GM12878 (cell line): Measurements from ENCODE around the gene EXOC3L1. TPM values are rescaled to one million over a fixed set of nuclear protein-coding genes. Genes with fewer than 3 reads are reported as not detected.

ENCODE experiments used
- ATF3 ChIP-seq: IDR thresholded peaks from 2 replicates; pipeline ENCODE4 v1.6.1; 2011; ENCODE audit warnings: low read depth, mild to moderate bottlenecking, low read length, moderate library complexity, borderline replicate concordance; ENCODE audit errors: extremely low read depth
- BACH1 ChIP-seq: fragments of 450-650 bp; IDR thresholded peaks from 2 replicates; pipeline ENCODE4 v1.6.1; 2017; ENCODE audit warnings: mild to moderate bottlenecking, borderline replicate concordance
- BMI1 ChIP-seq: fragments of 450-650 bp; IDR thresholded peaks from 2 replicates; pipeline ENCODE4 v1.6.1; 2016; ENCODE audit warnings: mild to moderate bottlenecking, moderate library complexity, borderline replicate concordance
- CBX3 ChIP-seq: fragments of 200-600 bp; sonication (generic); IDR thresholded peaks from 2 replicates; pipeline ENCODE4 v1.6.1; 2016; ENCODE audit warnings: low read depth, borderline replicate concordance
- FOS ChIP-seq: IDR thresholded peaks from 3 replicates; pipeline ENCODE4 v1.6.1; 2011; ENCODE audit warnings: borderline replicate concordance; ENCODE audit not compliant: insufficient read length; ENCODE audit errors: extremely low read depth
- FOXM1 ChIP-seq: IDR thresholded peaks from 2 replicates; pipeline ENCODE4 v1.6.1; 2012; ENCODE audit warnings: low read depth, mild to moderate bottlenecking, inconsistent platforms, low read length, moderate library complexity
- HCFC1 ChIP-seq: fragments of 150-350 bp; IDR thresholded peaks from 2 replicates; pipeline ENCODE4 v1.6.1; 2014; ENCODE audit warnings: low read length
- HDGF ChIP-seq: fragments of 450-650 bp; IDR thresholded peaks from 2 replicates; pipeline ENCODE4 v1.6.1; 2016; ENCODE audit warnings: antibody characterized with exemption
- IKZF1 ChIP-seq: fragments of 450-650 bp; conservative IDR thresholded peaks from 2 replicates; pipeline ENCODE4 v1.6.1; 2017; ENCODE audit warnings: antibody characterized with exemption, mild to moderate bottlenecking
- IRF3 ChIP-seq: fragments of 450-650 bp; IDR thresholded peaks from 2 replicates; pipeline ENCODE4 v1.6.1; 2014; ENCODE audit warnings: mild to moderate bottlenecking
- LARP7 ChIP-seq: fragments of 450-650 bp; IDR thresholded peaks from 2 replicates; pipeline ENCODE4 v1.6.1; 2017; ENCODE audit warnings: mild to moderate bottlenecking
- NFYB ChIP-seq: IDR thresholded peaks from 2 replicates; pipeline ENCODE4 v1.6.1; 2011; ENCODE audit warnings: low read depth, mild to moderate bottlenecking, low read length, improper control_type of control experiment, moderate library complexity; ENCODE audit not compliant: insufficient read depth
- PAX5 ChIP-seq: IDR thresholded peaks from 2 replicates; pipeline ENCODE4 v1.6.1; 2011; ENCODE audit warnings: low read depth, low read length, borderline replicate concordance
- PBX3 ChIP-seq: IDR thresholded peaks from 2 replicates; pipeline ENCODE4 v1.6.1; 2011; ENCODE audit warnings: mild to moderate bottlenecking, low read depth, low read length, moderate library complexity; ENCODE audit not compliant: insufficient replicate concordance
- RB1 ChIP-seq: fragments of 450-650 bp; formaldehyde crosslinking; IDR thresholded peaks from 2 replicates; pipeline ENCODE4 v1.6.1; 2017; ENCODE audit warnings: mild to moderate bottlenecking, borderline replicate concordance
- REST ChIP-seq: IDR thresholded peaks from 2 replicates; pipeline ENCODE4 v1.6.1; 2012; ENCODE audit warnings: mild to moderate bottlenecking, low read depth, low read length
- RFX5 ChIP-seq: IDR thresholded peaks from 2 replicates; pipeline ENCODE4 v1.6.1; 2011; ENCODE audit warnings: low read depth, low read length, improper control_type of control experiment
- SP1 ChIP-seq: IDR thresholded peaks from one replicate; pipeline ENCODE4 v1.6.1; 2011; ENCODE audit warnings: low read depth, low read length
- ZBTB40 ChIP-seq: fragments of 450-650 bp; IDR thresholded peaks from 2 replicates; pipeline ENCODE4 v1.6.1; 2016; ENCODE audit warnings: mild to moderate bottlenecking, moderate library complexity, borderline replicate concordance
- polyA plus RNA-seq, 11 experiments: library from polyadenylated mRNA; depleted of rRNA in 4 of 11; unstranded in 6 of 11; stranded (reverse) in 5 of 11; fragments of >200 nt; fragmentation: Nextera tagmentation in 4 of 11; fragmentation: Illumina TruSeq in 1 of 11; extraction: Ambion mirVana in 4 of 11; extraction: Trizol in 1 of 11; gene quantifications; 1 replicate in 1 of 11; 2 replicates in 10 of 11; pipeline versions ENCODE4 v1.2.1 to v1.2.3, GENCODE V29; 2011 to 2016; ENCODE audit warnings: inconsistent platforms in 2 of 11, missing spikeins in 2 of 11, low read depth in 1 of 11
- total RNA-seq, 4 experiments: library from RNA; depleted of rRNA in 3 of 4; stranded (reverse); fragments of >200 nt in 3 of 4; fragmentation: Illumina TruSeq in 1 of 4; extraction: Trizol in 1 of 4; gene quantifications; 2 replicates each; pipeline versions ENCODE4 v1.2.1 to v1.2.3, GENCODE V29; 2013 to 2021

Gene EXOC3L1
- total and polyA plus RNA-seq, 10 of the 15 experiments (the other 5 are each of a cell fraction or from before 2014, with no cell fraction given), result 0.07 to 0.42 TPM; not detected in 8

- TF ChIP-seq CBX3, result no peak
- TF ChIP-seq FOS, result peak; percentile 73
- peak; percentile 21; the same call in 1 of the 2 replicates for TF ChIP-seq LARP7
- peak; percentile 95 for TF ChIP-seq NFYB
- TF ChIP-seq BMI1, result no peak
- TF ChIP-seq RB1, result peak; percentile 78; the same call in 1 of the 2 replicates
- no peak for TF ChIP-seq FOXM1
- peak; percentile 19; the same call in 1 of the 2 replicates for TF ChIP-seq BACH1
- peak; percentile 5; the same call in 1 of the 2 replicates for TF ChIP-seq RFX5
- no peak for TF ChIP-seq REST
- TF ChIP-seq PAX5, result peak; percentile 38; the same call in 1 of the 2 replicates
- TF ChIP-seq IRF3, result peak; percentile 81
- no peak for TF ChIP-seq ATF3
- no peak for TF ChIP-seq ZBTB40
- peak; percentile 96 for TF ChIP-seq HDGF
- no peak for TF ChIP-seq HCFC1
- TF ChIP-seq SP1, result peak; percentile 98
- peak; percentile 68 for TF ChIP-seq IKZF1
- peak; percentile 97 for TF ChIP-seq PBX3
These were observed 6.1 kb downstream of the EXOC3L1 start, which contains the start of gene MATCAP1 (continued) for GRCh38 chr16:67183627-67184452.
